Kidney epithelial cell (primary cell): ENCODE measurements around the gene FHOD3. TPM values are rescaled to one million over a fixed set of nuclear protein-coding genes. Genes with fewer than 3 reads are reported as not detected.

Source experiments
- DNase-seq: peaks from one replicate; pipeline ENCODE4 v3.0.0-alpha.2; 2010; ENCODE audit warnings: low read depth
- H3K27me3 ChIP-seq: 2 replicates; pipeline ENCODE4 v1.6.0; 2011; ENCODE audit warnings: low read length; ENCODE audit not compliant: control insufficient read depth, insufficient read depth
- H3K36me3 ChIP-seq: 2 replicates; pipeline ENCODE4 v1.5.1; 2011; ENCODE audit warnings: low read length; ENCODE audit not compliant: control insufficient read depth, insufficient read depth
- H3K4me3 ChIP-seq: 2 replicates; pipeline ENCODE4 v1.5.1; 2011; ENCODE audit warnings: low read depth, mild to moderate bottlenecking, control low read depth, low read length
- total RNA-seq: library from RNA; depleted of rRNA; stranded (reverse); fragments of >200 nt; gene quantifications from 2 replicates; pipeline ENCODE4 v1.2.3, GENCODE V29; 2015
- TF ChIP-seq, protein P1 (sequence below): IDR thresholded peaks from 2 replicates; pipeline ENCODE4 v1.5.1; 2011; ENCODE audit warnings: mild to moderate bottlenecking, moderate library complexity, low read length, control low read depth, inconsistent platforms; ENCODE audit not compliant: insufficient read depth, poor library complexity, severe bottlenecking

Gene FHOD3
- total RNA-seq, 1 donor from 2014 or later = 47.2 TPM

DNA sequence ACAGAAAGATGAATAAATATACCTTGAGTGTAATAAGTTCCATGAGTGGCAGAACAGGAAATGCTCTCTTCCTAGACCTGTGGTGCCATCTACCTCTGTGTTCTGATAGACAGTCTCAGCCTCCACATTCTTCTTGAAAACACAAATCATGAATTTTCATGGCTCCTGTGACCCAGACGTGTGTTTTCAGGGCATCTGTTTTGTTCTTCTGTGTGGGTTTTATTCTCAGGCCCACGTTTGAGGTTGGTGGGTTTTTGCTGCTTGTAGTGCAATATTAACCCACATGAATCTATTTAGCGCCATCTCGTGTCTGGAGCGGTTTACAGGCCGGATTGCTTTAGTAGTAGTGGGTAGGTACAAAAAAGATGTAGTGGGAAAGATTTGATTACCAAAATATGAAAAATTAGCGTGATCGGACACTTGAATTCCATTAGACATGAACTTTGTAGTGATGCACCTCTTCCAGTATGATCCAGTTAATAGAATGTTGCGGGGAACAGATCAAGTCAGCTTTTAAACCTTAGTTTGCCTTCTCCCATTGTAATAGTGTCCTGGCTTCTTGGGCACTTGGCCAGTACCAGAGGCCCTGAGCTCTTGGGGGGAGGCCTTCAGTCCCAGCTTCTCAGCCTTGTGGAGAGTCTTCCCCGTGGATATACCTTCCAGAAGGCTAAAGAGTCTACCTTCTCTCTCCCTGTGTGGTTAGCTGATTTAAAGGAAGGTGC lies 274.8 kb downstream of the FHOD3 start:
- Histone ChIP-seq H3K27me3 (no peaks in the 10 kb centered on the region), H3K36me3 (no peaks in the 10 kb centered on the region), H3K4me3 (no peak overlapping the region)
- TF ChIP-seq, protein P1, sequence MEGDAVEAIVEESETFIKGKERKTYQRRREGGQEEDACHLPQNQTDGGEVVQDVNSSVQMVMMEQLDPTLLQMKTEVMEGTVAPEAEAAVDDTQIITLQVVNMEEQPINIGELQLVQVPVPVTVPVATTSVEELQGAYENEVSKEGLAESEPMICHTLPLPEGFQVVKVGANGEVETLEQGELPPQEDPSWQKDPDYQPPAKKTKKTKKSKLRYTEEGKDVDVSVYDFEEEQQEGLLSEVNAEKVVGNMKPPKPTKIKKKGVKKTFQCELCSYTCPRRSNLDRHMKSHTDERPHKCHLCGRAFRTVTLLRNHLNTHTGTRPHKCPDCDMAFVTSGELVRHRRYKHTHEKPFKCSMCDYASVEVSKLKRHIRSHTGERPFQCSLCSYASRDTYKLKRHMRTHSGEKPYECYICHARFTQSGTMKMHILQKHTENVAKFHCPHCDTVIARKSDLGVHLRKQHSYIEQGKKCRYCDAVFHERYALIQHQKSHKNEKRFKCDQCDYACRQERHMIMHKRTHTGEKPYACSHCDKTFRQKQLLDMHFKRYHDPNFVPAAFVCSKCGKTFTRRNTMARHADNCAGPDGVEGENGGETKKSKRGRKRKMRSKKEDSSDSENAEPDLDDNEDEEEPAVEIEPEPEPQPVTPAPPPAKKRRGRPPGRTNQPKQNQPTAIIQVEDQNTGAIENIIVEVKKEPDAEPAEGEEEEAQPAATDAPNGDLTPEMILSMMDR = peak; percentile 68
- no peak for DNase-seq

GRCh38 chr18:36576339-36576738 lies 278.8 kb downstream of the FHOD3 start:
- no peak for DNase-seq
- TF ChIP-seq, protein P1 = no peak
- Histone ChIP-seq H3K4me3 (no peak overlapping the region), H3K36me3 (no peaks in the 10 kb centered on the region), H3K27me3 (no peaks in the 10 kb centered on the region)

GRCh38 chr18:36578871-36579710 lies 281.6 kb downstream of the FHOD3 start:
- DNase-seq = no peak
- Histone ChIP-seq H3K36me3 (no peaks in the 10 kb centered on the region), H3K4me3 (no peak overlapping the region), H3K27me3 (no peaks in the 10 kb centered on the region)
- TF ChIP-seq, protein P1 = no peak

DNA sequence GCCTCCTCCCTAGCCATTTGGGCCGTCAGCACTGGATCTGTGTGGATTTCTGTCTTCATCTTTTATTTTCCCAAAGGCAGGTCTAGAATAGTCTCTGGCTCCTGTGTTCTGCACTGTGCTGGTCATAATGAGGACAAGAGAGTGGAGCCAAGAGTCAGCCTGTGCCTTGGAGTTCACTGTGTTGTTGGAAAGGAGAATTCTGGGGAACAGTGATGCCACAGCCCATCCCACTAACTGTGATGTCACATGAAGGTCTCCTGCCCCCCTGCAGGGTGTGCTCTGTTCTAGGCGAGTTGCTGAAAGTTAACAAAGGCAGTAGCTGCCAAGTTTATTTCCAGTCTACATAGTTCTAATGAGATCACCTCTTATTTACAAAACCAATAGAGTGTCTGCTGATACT lies 282.8 kb downstream of the FHOD3 start:
- no peaks in the 10 kb centered on the region for H3K27me3 ChIP-seq
- no peak for DNase-seq
- H3K4me3 ChIP-seq = no peak overlapping the region
- TF ChIP-seq, protein P1 = no peak
- no peaks in the 10 kb centered on the region for H3K36me3 ChIP-seq

- Histone ChIP-seq H3K27me3 (no peaks in the 10 kb centered on the region), H3K4me3 (no peak overlapping the region), H3K36me3 (no peaks in the 10 kb centered on the region)
- TF ChIP-seq, protein P1 = no peak
- DNase-seq = peak; percentile 32
Observed at GRCh38 chr18:36580874-36581750, 283.6 kb downstream of the FHOD3 start.
